Measurements from ENCODE around the gene NR2C1.

Gene NR2C1

GRCh38 chr12:95057424-95057823, 16.0 kb downstream of the NR2C1 start:
- H3K4me1 ChIP-seq (ENCODE audit: low read length), result no peaks in the 10 kb centered on the region
- no peak overlapping the region for H3K9ac ChIP-seq (ENCODE audit: low read length)
- peaks cover 27% of the 10 kb centered on the region for H3K36me3 ChIP-seq (replicated peaks; ENCODE audit: low read depth, low read length)
- H3K4me2 ChIP-seq (ENCODE audit: low read length), result no peak overlapping the region
- TF ChIP-seq CTCF (IDR thresholded peaks at IDR 0.05; ENCODE audit: low read depth, low read length), result no peak
- TF ChIP-seq EZH2phosphoT487 (IDR thresholded peaks at IDR 0.05; ENCODE audit: low read depth), result no peak
- no peaks in the 10 kb centered on the region for H4K20me1 ChIP-seq (ENCODE audit: insufficient read depth, low read length)
- H3K4me3 ChIP-seq (ENCODE audit: low read length), result no peak overlapping the region
- no peaks in the 10 kb centered on the region for H3K9me3 ChIP-seq (ENCODE audit: insufficient read depth, low read length)
- H3K27me3 ChIP-seq (ENCODE audit: low read depth, low read length), result no peaks in the 10 kb centered on the region
- no peak overlapping the region for H3K27ac ChIP-seq (ENCODE audit: low read length)
- no peak overlapping the region for H2AFZ ChIP-seq (ENCODE audit: low read depth, low read length)
- H3K79me2 ChIP-seq (ENCODE audit: low read length), result no peaks in the 10 kb centered on the region

GRCh38 chr12:95055057-95055456, 18.4 kb downstream of the NR2C1 start:
- Histone ChIP-seq H3K4me2 (ENCODE audit: low read length) (no peak overlapping the region), H3K79me2 (ENCODE audit: low read length) (no peaks in the 10 kb centered on the region), H2AFZ (ENCODE audit: low read depth, low read length) (no peak overlapping the region), H3K27me3 (ENCODE audit: low read depth, low read length) (no peaks in the 10 kb centered on the region), H3K27ac (ENCODE audit: low read length) (no peak overlapping the region), H3K9me3 (ENCODE audit: insufficient read depth, low read length) (no peaks in the 10 kb centered on the region), H4K20me1 (ENCODE audit: insufficient read depth, low read length) (no peaks in the 10 kb centered on the region), H3K9ac (ENCODE audit: low read length) (no peak overlapping the region), H3K4me3 (ENCODE audit: low read length) (no peak overlapping the region), H3K4me1 (ENCODE audit: low read length) (no peaks in the 10 kb centered on the region), H3K36me3 (replicated peaks; ENCODE audit: low read depth, low read length) (peaks cover 21% of the 10 kb centered on the region)
- no peak for TF ChIP-seq CTCF (IDR thresholded peaks at IDR 0.05; ENCODE audit: low read depth, low read length)
- TF ChIP-seq EZH2phosphoT487 (IDR thresholded peaks at IDR 0.05; ENCODE audit: low read depth), result no peak

- Histone ChIP-seq H3K27ac (ENCODE audit: low read length) (no peak overlapping the region), H4K20me1 (ENCODE audit: insufficient read depth, low read length) (no peaks in the 10 kb centered on the region), H3K4me2 (ENCODE audit: low read length) (no peak overlapping the region), H3K27me3 (ENCODE audit: low read depth, low read length) (no peaks in the 10 kb centered on the region), H3K79me2 (ENCODE audit: low read length) (no peaks in the 10 kb centered on the region), H2AFZ (ENCODE audit: low read depth, low read length) (no peak overlapping the region), H3K4me3 (ENCODE audit: low read length) (no peak overlapping the region), H3K4me1 (ENCODE audit: low read length) (no peaks in the 10 kb centered on the region), H3K36me3 (replicated peaks; ENCODE audit: low read depth, low read length) (peaks cover 21% of the 10 kb centered on the region), H3K9ac (ENCODE audit: low read length) (no peak overlapping the region), H3K9me3 (ENCODE audit: insufficient read depth, low read length) (no peaks in the 10 kb centered on the region)
- TF ChIP-seq EZH2phosphoT487 (IDR thresholded peaks at IDR 0.05; ENCODE audit: low read depth), result no peak
- TF ChIP-seq CTCF (IDR thresholded peaks at IDR 0.05; ENCODE audit: low read depth, low read length), result no peak
Measured at GRCh38 chr12:95054206-95054605, 19.2 kb downstream of the NR2C1 start.

- TF ChIP-seq EZH2phosphoT487 (IDR thresholded peaks at IDR 0.05; ENCODE audit: low read depth), result no peak
- no peak for TF ChIP-seq CTCF (IDR thresholded peaks at IDR 0.05; ENCODE audit: low read depth, low read length)
- Histone ChIP-seq H3K27ac (ENCODE audit: low read length) (no peak overlapping the region), H3K27me3 (ENCODE audit: low read depth, low read length) (no peaks in the 10 kb centered on the region), H3K9me3 (ENCODE audit: insufficient read depth, low read length) (no peaks in the 10 kb centered on the region), H3K79me2 (ENCODE audit: low read length) (no peaks in the 10 kb centered on the region), H3K4me1 (ENCODE audit: low read length) (no peaks in the 10 kb centered on the region), H4K20me1 (ENCODE audit: insufficient read depth, low read length) (no peaks in the 10 kb centered on the region), H3K36me3 (replicated peaks; ENCODE audit: low read depth, low read length) (peaks cover 23% of the 10 kb centered on the region), H3K4me3 (ENCODE audit: low read length) (no peak overlapping the region), H2AFZ (ENCODE audit: low read depth, low read length) (no peak overlapping the region), H3K4me2 (ENCODE audit: low read length) (no peak overlapping the region), H3K9ac (ENCODE audit: low read length) (no peak overlapping the region)
Measured at GRCh38 chr12:95051241-95051640, 22.2 kb downstream of the NR2C1 start.
